GM21381 (cell line): Measurements from ENCODE around the gene ZNF335.
"Not testable (repeated sequence)": the region's sequence is repeated elsewhere in the genome, so short reads cannot be mapped to it uniquely, and the experiment has no call there.

Experiments
- ATAC-seq: cut with Tn5 transposase; IDR thresholded peaks from one replicate; pipeline ENCODE4 v1.9.1; 2021; ENCODE audit warnings: mild to moderate bottlenecking, moderate library complexity; ENCODE audit not compliant: unreplicated experiment

Gene ZNF335

DNA sequence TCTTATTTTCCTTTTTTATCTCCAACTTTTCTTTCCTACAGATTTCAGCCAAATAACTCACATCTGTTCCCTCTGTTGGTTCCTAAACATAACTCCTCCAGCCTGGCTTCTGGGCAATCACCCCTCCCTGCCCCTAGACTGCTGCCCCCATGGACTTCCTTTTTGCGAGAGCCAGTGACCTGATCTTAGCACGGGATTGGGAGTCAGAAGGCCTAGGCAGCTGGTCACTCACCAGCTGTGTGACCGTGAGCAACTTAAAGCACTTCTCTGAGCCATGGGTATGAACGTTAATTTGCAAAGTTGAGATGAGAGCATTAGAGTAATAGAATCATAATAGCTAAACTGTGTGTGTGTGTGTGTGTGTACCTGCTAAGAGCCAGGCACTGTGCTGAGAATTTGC is 32.2 kb upstream of the ZNF335 start:
- no peak for ATAC-seq

DNA sequence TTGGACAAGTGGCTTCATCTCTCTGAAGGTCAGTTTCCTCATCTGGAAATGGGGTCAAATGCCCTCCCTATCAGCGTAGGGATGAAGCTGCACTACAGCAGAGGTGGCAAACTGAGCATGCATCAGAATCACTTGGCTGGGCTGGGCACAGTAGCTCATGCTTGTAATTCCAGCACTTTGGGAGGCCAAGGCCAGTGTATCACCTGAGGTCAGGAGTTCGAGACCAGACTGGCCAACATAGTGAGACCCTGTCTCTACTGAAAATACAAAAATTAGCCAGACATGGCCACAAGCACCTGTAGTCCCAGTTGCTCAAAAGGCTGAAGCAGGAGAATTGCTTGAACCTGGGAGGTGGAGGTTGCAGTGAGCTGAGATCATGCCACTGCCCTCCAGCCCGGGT is 30.0 kb upstream of the ZNF335 start:
- no peak for ATAC-seq

DNA sequence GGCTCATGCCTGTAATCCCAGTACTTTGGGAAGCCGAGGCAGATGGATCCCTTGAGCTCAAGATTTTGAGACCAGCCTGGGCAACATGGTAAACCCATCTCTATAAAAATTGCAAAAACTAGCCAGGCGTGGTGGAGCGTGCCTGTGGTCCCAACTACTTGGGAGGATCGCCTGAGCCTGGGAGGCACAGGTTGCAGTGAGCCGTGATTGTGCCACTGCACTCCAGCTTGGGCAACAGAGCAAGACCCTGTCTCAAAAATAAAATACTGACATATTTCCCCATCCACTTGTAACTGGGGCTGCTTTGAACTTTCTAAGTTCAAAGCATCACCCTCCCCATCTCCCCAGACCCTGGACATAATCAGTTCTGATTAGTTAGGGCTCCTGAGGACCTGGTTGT is 29.5 kb upstream of the ZNF335 start:
- ATAC-seq, result no peak

DNA sequence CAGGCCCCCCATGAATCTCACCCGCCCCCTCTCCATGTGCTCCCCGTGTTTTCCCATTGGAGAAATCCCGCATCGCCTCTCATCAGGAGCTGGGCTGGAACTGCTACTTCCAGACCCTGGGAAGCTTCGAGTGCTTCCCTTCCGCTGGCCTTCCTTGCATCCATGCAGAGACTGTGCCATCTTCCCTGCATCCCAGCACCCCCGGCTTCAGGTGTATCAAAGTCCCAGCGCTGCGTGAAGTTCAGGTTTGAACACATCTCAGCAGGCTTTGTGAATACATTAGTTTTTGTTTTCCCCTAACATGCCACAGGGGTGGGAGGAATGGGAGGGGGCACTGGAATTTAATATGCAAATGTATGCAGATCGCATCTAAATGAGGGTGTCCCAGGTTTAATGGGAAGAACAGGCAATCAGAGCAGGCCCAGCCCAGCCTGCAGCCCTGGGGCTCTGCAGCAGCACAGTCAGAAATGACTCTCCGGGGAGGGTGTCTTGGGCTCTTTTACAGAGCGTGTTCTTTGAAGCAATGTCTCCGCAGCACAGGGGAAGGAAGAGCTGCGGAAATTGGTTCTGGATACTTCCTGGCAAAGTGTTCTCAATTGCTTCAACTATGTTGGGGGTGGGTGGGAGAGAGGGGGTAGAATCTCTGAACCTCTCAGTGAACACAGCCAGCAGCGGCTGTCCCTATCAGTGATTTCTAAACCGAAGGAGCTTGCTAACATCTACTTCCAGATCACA is 28.4 kb upstream of the ZNF335 start:
- ATAC-seq, result no peak

DNA sequence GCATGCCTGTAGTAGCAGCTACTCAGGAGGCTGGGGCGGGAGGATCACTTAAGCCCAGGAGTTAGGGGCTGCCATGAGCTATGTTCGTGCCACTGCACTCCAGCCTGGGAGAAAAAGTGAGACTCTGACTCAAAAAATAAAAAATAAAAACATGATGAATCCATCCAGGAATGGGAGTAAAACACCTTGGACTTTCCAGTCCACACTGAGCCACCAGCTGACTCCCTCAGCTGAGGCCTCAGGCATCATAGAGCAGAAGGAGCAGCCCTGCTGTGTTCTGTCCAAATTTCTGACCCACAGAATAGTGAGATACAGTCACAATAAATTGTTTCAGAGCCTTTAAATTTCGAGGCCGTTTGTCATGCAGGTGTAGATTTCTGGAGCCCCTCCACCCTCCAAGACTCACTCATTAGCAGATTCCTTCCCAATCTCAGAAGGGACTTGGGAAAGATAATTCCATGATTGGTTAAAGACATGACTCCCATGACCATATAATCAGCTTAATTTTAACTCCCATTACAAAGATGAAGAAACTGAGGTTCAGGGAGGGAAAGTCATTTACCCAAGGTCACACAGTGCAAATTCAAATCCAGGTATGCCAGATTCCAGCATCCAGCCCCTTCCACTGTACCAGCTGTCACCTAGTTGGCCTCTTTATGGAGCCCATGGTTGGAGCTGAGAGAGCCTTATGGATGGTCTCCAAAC is 27.7 kb upstream of the ZNF335 start:
- ATAC-seq, result no peak

DNA sequence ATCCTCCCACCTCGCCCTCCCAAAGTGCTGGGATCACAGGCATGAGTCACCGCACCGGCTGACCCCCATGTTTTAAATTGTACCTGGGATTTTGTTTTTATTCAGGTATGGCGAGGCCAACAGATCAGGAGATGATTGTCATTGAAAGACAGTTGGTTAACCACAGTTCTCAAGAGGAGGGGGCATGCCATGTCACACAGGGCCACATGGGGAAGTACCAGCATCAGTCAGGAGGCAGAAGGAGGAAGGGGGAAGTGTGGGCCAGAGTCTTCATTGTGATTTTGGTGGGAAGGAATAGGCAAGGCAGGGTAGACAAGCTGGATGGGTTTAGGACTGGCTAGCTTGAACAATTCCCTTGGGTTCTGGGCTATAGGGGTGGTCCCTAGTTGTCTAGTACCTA is 26.8 kb upstream of the ZNF335 start:
- no peak for ATAC-seq

DNA sequence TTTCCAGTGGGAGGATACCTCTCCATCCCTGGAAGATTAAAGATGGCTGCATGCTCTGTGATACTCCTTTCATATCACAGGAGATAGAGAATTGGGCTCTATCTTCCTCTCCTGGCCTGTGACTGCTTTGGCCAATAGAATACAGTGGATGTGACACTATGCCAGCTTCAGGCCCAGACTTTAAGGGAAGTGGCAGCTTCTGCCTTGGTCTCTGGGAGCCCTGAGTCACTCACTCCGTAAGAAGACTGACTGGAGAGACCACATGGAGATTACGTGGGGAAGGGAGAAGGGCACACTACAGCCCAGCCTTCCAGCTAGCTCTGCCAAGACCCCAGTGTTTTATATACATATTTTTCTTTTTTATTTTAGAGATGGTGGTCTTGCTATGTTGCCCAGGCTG is 26.3 kb upstream of the ZNF335 start:
- ATAC-seq, result no peak

DNA sequence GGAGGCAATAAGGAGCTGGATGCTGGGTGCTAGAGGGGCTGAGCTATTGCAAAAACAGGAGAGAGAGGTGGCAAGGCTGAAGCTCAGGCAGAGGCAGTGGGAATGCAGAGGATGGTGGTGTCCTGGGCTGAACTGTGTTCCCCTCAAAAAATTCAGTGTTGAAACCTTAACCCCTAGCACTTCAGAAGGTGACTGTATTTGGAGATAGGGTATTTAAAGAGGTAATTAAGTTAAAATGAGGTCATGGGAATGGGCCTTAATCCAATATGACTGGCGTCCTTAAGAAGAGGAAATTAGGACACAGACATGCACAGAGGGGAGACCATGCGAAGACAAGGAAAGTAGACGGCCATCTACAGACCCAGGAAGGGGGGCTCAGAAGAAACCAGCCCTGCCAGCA is 25.2 kb upstream of the ZNF335 start:
- ATAC-seq, result no peak

DNA sequence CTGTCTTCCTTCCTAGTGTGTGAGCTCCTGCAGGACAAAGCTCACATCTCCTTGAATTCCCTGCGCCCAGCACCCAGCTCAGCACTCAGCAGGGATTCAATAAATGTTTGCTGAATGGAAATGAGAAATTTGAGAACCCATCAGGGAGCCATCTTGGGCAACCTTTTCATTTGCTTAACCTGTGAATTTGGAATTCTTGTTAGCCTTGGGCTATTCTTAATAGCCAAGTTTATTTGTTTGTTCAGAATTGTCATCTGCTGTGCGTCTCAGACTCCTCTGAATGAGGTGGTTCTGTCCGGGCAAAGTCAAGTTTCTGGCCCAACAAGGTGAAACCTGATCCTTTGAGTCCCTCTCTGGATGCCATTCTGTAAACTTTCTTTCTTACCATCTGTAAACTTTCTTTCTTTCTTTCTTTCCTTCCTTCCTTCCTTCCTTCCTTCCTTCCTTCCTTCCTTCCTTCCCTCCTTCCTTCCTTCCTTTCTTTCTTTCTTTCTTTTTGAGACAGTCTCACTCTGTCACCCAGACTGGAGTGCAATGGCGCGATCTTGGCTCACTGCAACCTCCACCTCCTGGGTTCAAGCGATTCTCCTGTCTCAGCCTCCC is 23.6 kb upstream of the ZNF335 start:
- not testable (repeated sequence) for ATAC-seq

DNA sequence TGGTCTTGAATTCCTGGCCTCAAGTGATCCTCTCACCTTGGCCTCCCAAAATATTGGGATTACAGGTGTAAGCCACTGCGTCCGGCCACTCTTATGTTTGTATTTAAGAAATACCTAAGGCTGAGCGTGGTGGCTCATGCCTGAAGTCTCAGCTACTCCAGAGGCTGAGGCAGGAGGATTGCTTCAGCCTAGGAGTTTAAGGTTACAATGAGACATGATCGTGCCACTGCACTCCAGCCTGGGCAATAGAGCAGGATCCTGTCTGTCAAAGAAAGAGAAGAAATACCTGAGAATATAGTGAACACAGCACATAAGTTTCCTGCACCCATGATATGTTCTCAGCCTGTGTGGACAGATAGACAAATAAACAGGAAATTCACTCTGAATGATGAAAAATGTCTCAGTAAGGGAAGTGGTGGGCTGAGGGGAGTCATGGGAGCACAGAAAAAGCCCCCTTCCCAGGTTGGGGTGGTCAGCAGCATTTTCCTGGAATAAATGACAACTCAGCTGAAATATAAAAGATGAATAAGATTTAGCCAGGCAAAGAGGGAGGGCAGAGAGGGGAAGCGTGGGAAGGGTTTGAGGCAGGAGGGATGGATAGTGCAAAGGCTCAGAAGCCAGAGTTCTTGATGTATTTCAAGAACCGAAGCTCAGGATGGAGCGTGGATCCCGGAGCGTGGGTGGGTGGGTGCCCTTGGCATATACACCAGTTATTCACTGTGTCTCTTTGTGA is 22.9 kb upstream of the ZNF335 start:
- no peak for ATAC-seq

DNA sequence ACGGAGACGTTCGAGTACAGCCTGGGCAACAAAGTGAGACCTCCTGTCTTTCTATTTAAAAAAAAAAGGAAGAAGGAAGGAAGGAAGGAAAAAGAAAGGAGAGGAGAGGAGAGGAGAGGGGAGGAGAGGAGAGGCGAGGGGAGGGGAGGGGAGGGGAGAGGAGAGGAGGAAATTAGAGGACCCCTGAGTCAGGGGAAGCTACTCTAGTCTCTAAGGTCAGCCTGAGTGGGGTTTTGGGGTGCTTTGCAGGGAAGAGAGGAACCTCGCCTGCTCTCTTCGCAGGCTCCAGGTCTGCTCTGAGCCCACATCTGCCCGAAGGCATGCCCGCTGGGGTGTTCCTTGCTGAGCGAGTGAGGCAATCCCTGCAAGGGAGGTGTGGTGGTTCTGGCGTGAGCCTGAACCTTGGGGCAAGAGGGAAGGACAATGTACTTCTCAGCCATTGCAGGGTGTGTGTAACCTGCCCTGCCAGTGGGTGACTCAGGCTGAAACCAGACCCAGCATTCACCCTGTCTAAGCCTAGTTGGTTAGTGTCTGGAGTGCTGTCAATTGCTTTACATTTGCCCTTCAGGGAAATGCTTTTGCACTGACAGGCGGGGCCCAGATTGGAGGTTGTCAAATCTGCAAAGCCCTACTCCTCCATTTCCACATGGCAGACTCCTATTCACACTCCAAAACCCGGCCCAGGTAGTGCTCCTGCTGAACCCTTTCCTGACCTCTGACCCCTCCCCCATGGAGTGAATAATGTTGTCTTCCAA is 21.4 kb upstream of the ZNF335 start:
- ATAC-seq, result no peak

DNA sequence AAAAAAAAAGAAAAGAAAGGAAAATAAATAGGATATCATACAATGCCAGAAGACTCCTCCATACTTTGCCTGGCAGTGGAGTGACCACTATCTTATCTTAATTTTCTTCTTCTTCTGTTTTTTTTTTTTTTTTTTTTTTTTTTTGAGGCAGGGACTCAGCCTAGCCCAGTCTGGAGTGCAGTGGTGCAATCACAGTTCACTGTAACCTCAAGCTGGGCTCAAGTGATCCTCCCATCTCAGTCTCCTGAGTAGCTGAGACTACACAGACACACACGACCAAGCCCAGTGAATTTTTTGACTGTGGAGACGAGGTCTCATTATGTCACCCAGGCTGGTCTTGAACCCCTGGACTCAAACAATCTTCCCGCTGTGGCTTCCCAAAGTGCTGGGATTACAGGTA is 19.6 kb upstream of the ZNF335 start:
- no peak for ATAC-seq

DNA sequence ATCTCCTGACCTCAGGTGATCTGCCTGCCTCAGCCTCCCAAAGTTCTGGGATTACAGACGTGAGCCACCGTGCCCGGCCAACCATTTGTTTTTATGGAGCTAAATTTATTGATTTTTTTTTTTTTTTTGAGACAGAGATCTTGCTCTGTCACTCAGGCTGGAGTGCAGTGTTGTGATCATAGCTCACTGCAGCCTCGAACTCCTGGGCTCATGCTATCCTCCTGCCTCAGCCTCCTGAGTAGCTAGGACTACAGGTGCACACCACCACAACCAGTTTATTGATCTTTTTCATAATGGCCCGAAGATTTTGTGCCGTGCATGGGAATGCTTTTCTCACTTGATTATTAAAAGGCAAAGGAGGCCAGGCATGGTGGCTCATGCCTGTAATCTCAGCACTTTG is 16.8 kb upstream of the ZNF335 start:
- not testable (repeated sequence) for ATAC-seq

DNA sequence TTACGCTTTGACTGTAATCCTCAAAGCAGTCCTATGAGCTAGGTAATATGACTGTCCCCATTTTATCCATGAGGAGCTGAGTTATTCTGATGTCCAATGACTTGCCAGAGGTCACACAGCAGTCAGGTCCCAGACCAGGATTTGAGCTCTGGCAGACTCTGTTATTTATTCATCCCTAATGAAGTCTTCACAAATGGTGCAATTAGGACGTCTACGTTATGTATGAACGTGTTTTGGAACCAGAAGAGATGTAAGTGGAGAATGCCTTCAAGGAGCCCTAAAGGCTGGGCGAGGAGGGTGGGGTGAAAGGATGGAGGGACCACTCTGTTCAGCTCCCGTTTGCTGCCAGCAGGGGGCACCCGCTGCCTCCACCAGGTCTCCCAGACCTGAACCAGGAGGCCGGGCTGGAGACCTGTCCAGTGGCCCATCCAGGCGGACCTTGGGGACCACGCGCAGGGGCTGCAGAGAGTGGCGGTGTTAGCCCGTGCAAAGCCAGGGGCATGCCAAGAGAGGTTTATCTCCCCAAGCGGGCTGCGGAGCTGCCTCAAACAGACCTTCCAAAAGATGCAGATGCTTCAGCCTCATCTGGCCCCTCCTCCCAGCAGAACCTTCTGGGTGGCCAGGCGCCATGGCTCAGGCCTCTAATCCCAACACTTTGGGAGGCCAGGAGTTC is 15.2 kb upstream of the ZNF335 start:
- ATAC-seq, result no peak

DNA sequence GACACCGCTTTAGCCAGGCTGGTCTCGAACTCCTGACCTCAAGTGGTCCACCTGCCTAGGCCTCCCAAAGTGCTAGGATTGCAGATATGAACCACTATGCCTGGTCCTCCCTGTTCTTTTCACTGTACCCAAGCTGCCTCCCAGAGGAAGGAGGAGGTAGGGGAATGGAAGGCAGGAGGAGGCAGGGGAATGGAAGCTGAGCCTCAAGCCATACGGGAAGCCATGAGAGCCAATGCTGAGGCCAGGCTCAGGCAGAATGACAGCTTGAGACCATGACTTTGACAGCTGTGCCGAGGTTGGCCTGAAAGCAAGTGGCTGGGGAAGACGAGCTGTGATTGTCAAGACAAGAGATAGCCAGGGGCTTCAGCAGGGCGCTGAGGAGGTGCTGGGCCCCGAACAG is 13.6 kb upstream of the ZNF335 start:
- no peak for ATAC-seq

DNA sequence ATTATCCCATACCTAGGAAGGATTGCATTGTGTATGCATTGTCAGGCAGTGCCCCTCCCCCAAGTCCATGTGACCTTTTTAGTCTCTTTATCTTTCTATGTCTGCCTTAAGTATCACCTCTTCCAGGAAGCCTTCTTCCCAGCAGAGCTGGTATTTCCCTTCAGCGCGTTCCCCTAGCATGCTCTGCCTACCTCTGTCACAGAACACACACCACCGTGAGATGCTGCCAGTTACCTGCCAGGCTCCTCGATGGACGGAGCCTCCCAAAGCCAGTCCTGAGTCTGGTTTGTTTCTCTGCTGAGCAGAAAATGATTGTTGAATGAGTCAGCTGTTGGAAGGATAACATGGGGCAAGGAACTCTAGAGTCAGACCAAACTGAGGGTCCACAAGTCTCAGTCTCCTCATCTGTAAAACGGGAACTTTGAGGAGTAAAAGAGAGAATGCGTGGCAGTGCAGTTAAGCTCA is 11.3 kb upstream of the ZNF335 start:
- ATAC-seq, result no peak

DNA sequence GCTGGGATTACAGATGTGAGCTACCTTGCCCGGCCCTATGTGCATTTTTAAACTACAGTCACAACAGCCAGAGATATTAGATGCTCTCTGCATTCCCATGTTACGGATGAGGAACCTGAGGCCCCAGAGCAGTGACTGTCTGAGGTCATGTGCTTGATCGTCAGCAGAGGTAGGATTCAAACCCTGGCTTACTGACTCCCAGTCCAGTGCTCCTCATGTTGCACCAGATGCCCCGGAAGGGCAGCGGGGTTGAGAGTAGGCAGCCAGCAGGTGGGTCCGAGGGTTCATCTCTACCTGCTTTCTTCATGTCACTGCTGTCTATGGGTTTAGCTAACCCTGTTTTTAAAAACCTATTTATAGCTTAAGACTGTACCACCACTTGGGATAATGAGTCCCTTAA is 9.3 kb upstream of the ZNF335 start:
- ATAC-seq, result no peak

DNA sequence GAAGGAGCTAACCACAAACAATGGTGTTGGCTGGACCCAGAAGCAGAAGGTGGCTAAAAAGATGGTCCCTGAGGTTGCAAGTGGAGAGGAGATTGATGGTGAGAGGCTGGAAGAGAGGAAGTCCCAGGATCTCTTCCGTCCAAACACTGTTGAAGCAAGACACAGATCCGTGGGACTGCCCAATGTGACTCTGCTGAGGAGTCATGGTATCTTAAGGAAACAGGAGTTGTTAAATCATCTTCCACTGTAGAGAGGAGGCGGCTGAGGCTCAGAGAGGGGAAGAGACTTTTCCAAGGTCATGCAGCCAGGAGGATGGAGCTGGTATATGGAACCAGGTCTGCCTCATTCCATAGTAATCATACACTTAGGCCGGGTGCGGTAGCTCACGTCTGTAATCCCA is 4.1 kb upstream of the ZNF335 start:
- no peak for ATAC-seq

DNA sequence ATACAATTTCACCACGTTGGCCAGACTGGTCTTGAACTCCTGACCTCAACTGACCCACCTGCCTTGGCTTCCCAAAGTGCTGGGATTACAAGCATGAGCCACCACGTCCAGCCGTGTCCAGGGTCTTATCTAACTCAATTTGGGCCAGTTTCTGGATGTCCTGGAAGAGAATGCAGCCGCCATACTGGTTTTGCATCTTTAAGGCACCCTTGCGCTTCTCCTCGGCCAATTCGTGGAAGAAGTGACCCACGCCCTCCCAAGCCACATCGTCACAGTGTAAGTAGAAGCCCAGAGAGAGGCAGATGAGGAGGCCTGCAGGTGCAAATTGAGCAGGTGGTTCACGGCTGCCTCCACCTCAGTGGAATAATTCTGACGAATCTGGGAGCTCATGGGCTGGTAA is 3.7 kb upstream of the ZNF335 start:
- ATAC-seq, result no peak

DNA sequence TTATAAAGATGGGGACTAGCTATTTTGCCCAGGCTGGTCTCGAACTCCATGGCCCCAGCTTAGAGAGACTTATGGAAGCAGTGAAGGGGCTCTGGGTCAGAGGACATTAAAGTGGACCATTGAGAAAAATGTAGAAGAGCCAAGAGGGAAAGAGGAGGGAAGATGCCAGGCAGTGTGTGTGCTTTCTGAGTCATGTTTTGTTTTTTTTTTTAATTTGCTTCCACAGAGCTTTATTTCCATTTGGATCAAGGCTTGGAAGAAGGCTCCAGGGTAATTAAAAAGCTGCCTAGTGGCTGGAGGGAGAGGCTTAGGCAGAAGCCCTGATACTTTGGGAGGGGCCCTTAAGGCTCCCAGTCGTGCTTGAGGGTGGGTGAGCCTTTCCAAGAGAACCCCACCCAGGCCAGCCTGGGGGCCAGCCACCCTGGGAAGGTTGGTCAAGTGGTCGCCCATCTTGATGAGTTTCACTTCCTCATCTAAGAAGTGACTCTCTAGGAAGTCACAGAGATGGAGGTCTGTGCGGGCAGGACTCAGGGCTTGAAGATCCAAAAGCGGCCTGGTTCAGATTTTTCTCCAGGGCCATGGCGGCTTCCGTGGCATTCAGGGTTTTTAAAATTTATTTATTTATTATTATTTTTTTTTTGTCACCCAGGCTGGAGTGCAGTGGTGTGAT is 3.0 kb upstream of the ZNF335 start:
- no peak for ATAC-seq
